ENCODE data around the gene FYN.

DNA sequence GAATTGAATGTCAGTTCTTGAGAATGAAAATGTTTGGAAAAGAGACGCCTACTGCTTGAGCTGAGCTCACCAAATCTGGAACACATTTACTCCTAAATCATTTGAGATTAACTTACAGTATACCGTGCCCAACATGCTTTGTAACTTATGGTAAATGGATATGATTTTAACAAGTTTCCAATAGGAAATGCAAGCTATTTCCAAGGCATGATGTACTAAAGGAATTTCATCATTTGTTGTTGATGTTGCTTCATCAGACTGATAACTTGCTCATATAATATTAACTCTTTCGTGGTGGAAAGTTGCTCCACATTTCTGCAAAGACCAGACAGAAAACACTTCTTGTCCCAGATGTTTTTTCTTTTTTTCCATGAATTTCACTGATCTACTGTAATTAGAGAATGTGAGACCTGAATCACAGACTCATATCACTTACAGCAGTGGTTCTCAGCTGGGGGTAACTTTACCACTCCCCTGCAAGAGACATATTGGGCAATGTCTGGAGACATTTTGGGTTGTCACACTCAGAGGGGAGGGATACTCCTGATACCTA, 151.0 kb downstream of the FYN start:
- TF ChIP-seq, protein P1, sequence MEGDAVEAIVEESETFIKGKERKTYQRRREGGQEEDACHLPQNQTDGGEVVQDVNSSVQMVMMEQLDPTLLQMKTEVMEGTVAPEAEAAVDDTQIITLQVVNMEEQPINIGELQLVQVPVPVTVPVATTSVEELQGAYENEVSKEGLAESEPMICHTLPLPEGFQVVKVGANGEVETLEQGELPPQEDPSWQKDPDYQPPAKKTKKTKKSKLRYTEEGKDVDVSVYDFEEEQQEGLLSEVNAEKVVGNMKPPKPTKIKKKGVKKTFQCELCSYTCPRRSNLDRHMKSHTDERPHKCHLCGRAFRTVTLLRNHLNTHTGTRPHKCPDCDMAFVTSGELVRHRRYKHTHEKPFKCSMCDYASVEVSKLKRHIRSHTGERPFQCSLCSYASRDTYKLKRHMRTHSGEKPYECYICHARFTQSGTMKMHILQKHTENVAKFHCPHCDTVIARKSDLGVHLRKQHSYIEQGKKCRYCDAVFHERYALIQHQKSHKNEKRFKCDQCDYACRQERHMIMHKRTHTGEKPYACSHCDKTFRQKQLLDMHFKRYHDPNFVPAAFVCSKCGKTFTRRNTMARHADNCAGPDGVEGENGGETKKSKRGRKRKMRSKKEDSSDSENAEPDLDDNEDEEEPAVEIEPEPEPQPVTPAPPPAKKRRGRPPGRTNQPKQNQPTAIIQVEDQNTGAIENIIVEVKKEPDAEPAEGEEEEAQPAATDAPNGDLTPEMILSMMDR (IDR thresholded peaks at IDR 0.05; ENCODE audit: borderline replicate concordance, extremely low read depth, low read length, poor library complexity, severe bottlenecking), result no peak
- no peak for TF ChIP-seq EZH2 (IDR thresholded peaks at IDR 0.05; ENCODE audit: borderline replicate concordance, low read depth, low read length, severe bottlenecking)
